ENCODE measurements around the gene ADAM12. TPM values are rescaled to one million over a fixed set of nuclear protein-coding genes. Genes with fewer than 3 reads are reported as not detected.

Gene ADAM12
- total RNA-seq, 2 donors from 2014 or later: 0.46 TPM; not detected in 1

GRCh38 chr10:126153711-126154628 is 234.3 kb downstream of the ADAM12 start:
- peak overlapping the region; percentile 42 for H3K4me3 ChIP-seq (ENCODE audit: low read length)
- peaks cover 2% of the 10 kb centered on the region for H3K36me3 Mint-ChIP-seq (ENCODE audit: low read depth)
- no peak for TF ChIP-seq CTCF (conservative IDR thresholded peaks at IDR 0.05)
- H3K27me3 Mint-ChIP-seq (ENCODE audit: insufficient read depth): peaks cover 66% of the 10 kb centered on the region
- H3K9me3 ChIP-seq (ENCODE audit: control insufficient read depth, low read length): peaks cover 20% of the 10 kb centered on the region
- no peaks in the 10 kb centered on the region for H3K36me3 ChIP-seq (ENCODE audit: control insufficient read depth, insufficient read depth, low read length)
- no peak overlapping the region for H3K9ac ChIP-seq (ENCODE audit: extremely low read depth, low read length, poor library complexity, severe bottlenecking)
- H3K9me3 Mint-ChIP-seq: peaks cover 12% of the 10 kb centered on the region
- WGBS, 2 experiments (ENCODE audit: insufficient coverage in 1 of 2, insufficient read length in 1 of 2): 29% methylated on average over 2 of the region's 2 CpGs; no CpG with 5 or more reads in 1 of the 2 experiments
- peak overlapping the region; percentile 7 for H3K4me3 Mint-ChIP-seq
- DNase-seq: peak; percentile 67
- H3K27me3 ChIP-seq (ENCODE audit: control insufficient read depth, insufficient read depth, low read length, poor library complexity, severe bottlenecking): peaks cover 29% of the 10 kb centered on the region
- no peak overlapping the region for H3K27ac Mint-ChIP-seq
- peaks cover 40% of the 10 kb centered on the region for H3K4me1 Mint-ChIP-seq
- peak overlapping the region; percentile 30 for H3K27ac ChIP-seq (ENCODE audit: low read depth, low read length)
- peaks cover 12% of the 10 kb centered on the region for H3K4me1 ChIP-seq (ENCODE audit: control insufficient read depth, insufficient read depth, low read length)

- no peak for DNase-seq
- no peaks in the 10 kb centered on the region for H3K4me1 Mint-ChIP-seq
- peaks cover 25% of the 10 kb centered on the region for H3K27me3 Mint-ChIP-seq (ENCODE audit: insufficient read depth)
- WGBS, 2 experiments (ENCODE audit: insufficient coverage in 1 of 2, insufficient read length in 1 of 2): 78 to 86% methylated on average over 6 to 7 of the region's 7 CpGs
- peaks cover 16% of the 10 kb centered on the region for H3K9me3 Mint-ChIP-seq
- Histone ChIP-seq H3K27ac (ENCODE audit: low read depth, low read length) (peak overlapping the region; percentile 63), H3K36me3 (ENCODE audit: control insufficient read depth, insufficient read depth, low read length) (no peaks in the 10 kb centered on the region), H3K4me3 (ENCODE audit: low read length) (no peak overlapping the region), H3K9ac (ENCODE audit: extremely low read depth, low read length, poor library complexity, severe bottlenecking) (no peak overlapping the region), H3K27me3 (ENCODE audit: control insufficient read depth, insufficient read depth, low read length, poor library complexity, severe bottlenecking) (no peaks in the 10 kb centered on the region), H3K9me3 (ENCODE audit: control insufficient read depth, low read length) (peaks cover 27% of the 10 kb centered on the region), H3K4me1 (ENCODE audit: control insufficient read depth, insufficient read depth, low read length) (no peaks in the 10 kb centered on the region)
- peaks cover 2% of the 10 kb centered on the region for H3K36me3 Mint-ChIP-seq (ENCODE audit: low read depth)
- no peak for TF ChIP-seq CTCF (conservative IDR thresholded peaks at IDR 0.05)
- no peak overlapping the region for H3K4me3 Mint-ChIP-seq
- H3K27ac Mint-ChIP-seq: no peak overlapping the region
Measured at GRCh38 chr10:126147866-126148587, 240.2 kb downstream of the ADAM12 start.

- H3K4me3 Mint-ChIP-seq: no peak overlapping the region
- H3K27me3 Mint-ChIP-seq (ENCODE audit: insufficient read depth): peaks cover 25% of the 10 kb centered on the region
- Histone ChIP-seq H3K27ac (ENCODE audit: low read depth, low read length) (no peak overlapping the region), H3K9ac (ENCODE audit: extremely low read depth, low read length, poor library complexity, severe bottlenecking) (no peak overlapping the region), H3K36me3 (ENCODE audit: control insufficient read depth, insufficient read depth, low read length) (no peaks in the 10 kb centered on the region), H3K27me3 (ENCODE audit: control insufficient read depth, insufficient read depth, low read length, poor library complexity, severe bottlenecking) (no peaks in the 10 kb centered on the region), H3K4me3 (ENCODE audit: low read length) (no peak overlapping the region), H3K9me3 (ENCODE audit: control insufficient read depth, low read length) (peaks cover 32% of the 10 kb centered on the region), H3K4me1 (ENCODE audit: control insufficient read depth, insufficient read depth, low read length) (no peaks in the 10 kb centered on the region)
- H3K36me3 Mint-ChIP-seq (ENCODE audit: low read depth): peaks cover 2% of the 10 kb centered on the region
- no peak for DNase-seq
- WGBS, 2 experiments (ENCODE audit: insufficient coverage in 1 of 2, insufficient read length in 1 of 2): 96 to 100% methylated on average over 2 to 6 of the region's 6 CpGs
- no peak for TF ChIP-seq CTCF (conservative IDR thresholded peaks at IDR 0.05)
- no peak overlapping the region for H3K27ac Mint-ChIP-seq
- peaks cover 23% of the 10 kb centered on the region for H3K9me3 Mint-ChIP-seq
- no peaks in the 10 kb centered on the region for H3K4me1 Mint-ChIP-seq
Measured at GRCh38 chr10:126146771-126147170, 241.5 kb downstream of the ADAM12 start.

Measured in endodermal cell (in vitro differentiated cells).